Activated naive CD4-positive, alpha-beta T cell treated with anti-CD3 and anti-CD28 coated beads, Interleukin-2, amount 50 U/mL, for 24 hours (primary cell): ENCODE measurements around the gene TMEM236.

ENCODE experiments used
- H3K27ac Mint-ChIP-seq: one replicate; pipeline ENCODE4 v1.8.0; 2021; ENCODE audit warnings: mild to moderate bottlenecking, mixed read lengths
- H3K27me3 Mint-ChIP-seq: one replicate; pipeline ENCODE4 v1.8.0; 2021; ENCODE audit warnings: mixed read lengths
- H3K36me3 Mint-ChIP-seq: one replicate; pipeline ENCODE4 v1.8.0; 2021; ENCODE audit warnings: mixed read lengths
- H3K4me1 Mint-ChIP-seq: one replicate; pipeline ENCODE4 v1.8.0; 2021; ENCODE audit warnings: mixed read lengths
- H3K4me3 Mint-ChIP-seq: one replicate; pipeline ENCODE4 v1.8.0; 2021; ENCODE audit warnings: mild to moderate bottlenecking, mixed read lengths
- H3K9me3 Mint-ChIP-seq: one replicate; pipeline ENCODE4 v1.8.0; 2021; ENCODE audit warnings: mixed read lengths

Gene TMEM236

DNA sequence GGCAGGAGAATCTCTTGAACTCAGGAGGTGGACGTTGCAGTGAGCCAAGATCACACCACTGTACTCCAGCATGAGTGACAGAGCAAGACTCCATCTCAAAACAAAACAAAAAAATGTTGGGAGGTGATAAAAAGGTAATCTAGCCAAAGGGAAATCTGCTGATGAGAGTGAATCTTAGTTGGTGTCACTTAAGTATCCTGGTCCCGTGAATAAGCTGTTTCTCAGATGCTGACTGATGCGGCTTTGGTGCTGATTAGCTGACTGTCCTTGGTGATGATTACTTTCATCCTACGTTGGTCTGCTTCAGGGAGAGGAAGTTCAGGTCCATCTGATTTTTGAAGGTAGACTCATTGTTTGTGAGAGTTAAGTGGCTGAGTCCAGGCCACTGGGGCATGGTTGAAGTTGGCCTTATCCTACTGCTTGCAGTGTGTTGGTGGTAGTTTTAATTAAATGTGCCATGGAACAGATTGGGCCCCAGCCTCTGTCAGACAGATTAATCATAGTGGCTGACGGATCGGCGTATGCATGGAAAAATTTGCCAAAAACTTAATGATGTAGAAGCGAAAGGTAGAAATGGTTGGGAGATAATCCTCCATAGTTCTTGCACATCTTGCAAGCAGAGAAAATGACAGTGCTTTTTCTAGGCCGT, 17.4 kb upstream of the TMEM236 start:
- no peaks in the 10 kb centered on the region for H3K4me1 Mint-ChIP-seq
- H3K9me3 Mint-ChIP-seq = no peaks in the 10 kb centered on the region
- H3K27ac Mint-ChIP-seq = no peak overlapping the region
- no peaks in the 10 kb centered on the region for H3K27me3 Mint-ChIP-seq
- H3K4me3 Mint-ChIP-seq = no peak overlapping the region
- H3K36me3 Mint-ChIP-seq = no peaks in the 10 kb centered on the region

DNA sequence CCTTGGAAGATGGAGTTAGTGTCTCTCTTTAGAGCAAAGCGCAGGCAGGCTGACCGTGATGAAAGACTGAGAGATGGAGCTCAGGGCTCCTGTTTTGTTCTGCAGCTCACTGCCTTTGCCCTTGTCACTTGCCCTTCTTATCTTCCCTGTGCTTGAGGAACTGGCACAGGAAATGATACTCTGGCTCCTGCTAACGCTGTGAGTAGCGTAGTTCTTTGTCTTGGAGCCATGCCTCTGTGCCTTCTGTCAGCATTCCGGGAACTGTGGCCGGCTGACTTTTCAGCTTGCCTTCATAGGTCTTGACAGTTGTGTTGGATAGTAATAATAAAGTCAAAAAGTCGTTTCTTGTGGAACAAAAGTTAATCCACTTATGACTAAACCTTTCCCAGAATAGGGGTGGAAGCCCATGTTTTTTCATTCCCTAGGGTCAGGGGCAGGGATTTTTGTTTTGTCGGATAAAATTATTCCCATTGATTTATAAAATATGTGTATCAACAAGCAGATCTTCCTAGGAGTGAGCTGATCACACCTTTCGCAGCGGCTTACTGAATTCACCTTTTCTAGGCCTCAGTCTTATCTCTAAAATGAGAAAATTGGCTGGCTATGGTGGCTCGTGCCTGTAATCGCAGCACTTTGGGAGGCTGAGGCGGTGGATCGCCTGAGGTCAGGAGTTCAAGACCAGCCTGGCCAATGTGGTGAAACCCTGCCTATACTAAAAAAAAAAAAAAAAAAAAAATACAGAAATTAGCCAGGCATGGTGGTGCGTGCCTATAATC, 16.6 kb upstream of the TMEM236 start:
- Mint-ChIP-seq H3K4me3 (no peak overlapping the region), H3K9me3 (no peaks in the 10 kb centered on the region), H3K27me3 (no peaks in the 10 kb centered on the region), H3K4me1 (no peaks in the 10 kb centered on the region), H3K27ac (no peak overlapping the region), H3K36me3 (no peaks in the 10 kb centered on the region)

DNA sequence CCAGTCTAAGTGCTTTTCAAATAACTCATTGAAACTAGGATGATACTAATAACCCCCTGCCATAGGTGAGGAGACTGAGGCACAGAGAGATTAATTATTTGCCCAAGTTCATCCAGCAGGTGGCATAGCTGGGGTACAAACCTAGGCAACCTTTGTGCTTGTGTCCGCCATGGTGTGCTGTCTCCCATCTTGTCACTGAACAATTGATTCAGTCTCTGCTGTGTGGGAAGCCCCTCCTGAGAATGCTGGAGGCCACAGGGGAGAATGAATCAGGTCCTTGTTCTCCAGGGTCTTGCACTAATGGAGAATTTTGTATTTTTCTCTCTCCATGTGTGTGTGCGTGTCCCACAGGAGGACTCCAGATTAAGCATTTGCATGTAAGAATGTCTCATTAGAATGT, 15.8 kb upstream of the TMEM236 start:
- H3K4me1 Mint-ChIP-seq = no peaks in the 10 kb centered on the region
- H3K27ac Mint-ChIP-seq = no peak overlapping the region
- H3K36me3 Mint-ChIP-seq = no peaks in the 10 kb centered on the region
- no peaks in the 10 kb centered on the region for H3K27me3 Mint-ChIP-seq
- H3K4me3 Mint-ChIP-seq = no peak overlapping the region
- no peaks in the 10 kb centered on the region for H3K9me3 Mint-ChIP-seq

DNA sequence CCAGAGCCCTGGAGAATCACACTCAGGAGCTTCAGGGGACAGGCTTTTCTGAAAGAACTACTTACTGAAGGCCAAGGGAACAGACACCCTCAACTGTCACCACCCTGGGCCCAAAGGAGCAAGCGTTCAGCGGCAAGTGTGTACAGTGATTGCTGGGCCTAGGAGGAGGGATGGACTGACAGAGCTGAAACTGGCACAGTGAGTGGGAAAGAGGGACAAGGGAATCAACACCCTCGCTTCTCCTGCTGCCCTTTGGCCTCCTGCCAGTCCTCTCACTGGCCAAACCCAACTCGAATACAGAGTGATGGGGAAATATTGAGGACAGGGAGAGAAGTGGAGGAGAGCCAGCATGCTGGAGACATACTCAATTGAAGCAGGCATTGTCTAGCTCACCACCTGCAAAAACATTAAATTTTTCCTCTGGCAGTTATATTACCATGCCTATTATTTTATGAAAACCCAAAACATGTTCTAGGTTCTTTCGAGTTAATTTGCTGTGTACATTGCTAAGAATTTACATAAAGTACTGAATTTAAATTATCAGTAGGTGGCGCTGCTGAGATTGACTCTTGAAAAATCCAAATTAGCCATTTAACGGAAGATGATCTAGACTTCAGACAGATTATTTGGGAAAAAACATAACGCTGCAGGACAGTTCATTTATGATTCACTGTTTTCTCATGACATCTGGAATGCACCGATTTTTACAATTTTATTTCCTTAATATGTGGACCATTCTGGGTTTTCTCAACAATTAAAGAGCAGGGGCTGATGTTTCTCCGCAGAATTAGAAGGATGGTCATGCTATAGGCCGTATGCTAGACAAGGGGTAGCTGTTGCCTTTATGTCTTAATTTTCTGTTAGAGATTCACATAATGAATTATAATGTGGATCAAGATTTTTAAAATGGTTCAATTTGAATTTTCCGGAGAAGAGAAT, 14.7 kb upstream of the TMEM236 start:
- Mint-ChIP-seq H3K27ac (no peak overlapping the region), H3K4me1 (no peaks in the 10 kb centered on the region), H3K36me3 (no peaks in the 10 kb centered on the region), H3K9me3 (no peaks in the 10 kb centered on the region), H3K4me3 (no peak overlapping the region), H3K27me3 (no peaks in the 10 kb centered on the region)

DNA sequence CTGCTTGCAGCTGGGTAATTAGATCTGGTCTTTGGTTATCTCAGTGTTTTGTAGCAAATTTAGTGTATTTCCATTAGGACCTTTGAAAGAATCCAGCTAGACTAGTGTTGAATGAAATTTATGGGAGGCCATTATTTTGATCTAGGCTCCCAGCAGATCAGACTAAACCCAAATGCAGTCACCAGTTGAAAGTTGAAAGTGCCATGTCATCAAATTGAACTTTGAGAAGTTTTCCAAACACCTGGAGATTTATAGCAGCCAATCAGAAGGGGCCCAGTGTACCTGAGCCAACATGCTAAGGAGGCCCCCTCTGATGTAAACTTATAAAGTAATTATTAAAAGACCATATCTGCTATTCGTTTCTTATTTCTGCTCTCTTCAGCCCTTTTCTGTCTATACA, 11.3 kb upstream of the TMEM236 start:
- H3K9me3 Mint-ChIP-seq = no peaks in the 10 kb centered on the region
- no peaks in the 10 kb centered on the region for H3K27me3 Mint-ChIP-seq
- no peak overlapping the region for H3K4me3 Mint-ChIP-seq
- H3K4me1 Mint-ChIP-seq = peaks cover 10% of the 10 kb centered on the region
- H3K27ac Mint-ChIP-seq = no peak overlapping the region
- no peaks in the 10 kb centered on the region for H3K36me3 Mint-ChIP-seq

DNA sequence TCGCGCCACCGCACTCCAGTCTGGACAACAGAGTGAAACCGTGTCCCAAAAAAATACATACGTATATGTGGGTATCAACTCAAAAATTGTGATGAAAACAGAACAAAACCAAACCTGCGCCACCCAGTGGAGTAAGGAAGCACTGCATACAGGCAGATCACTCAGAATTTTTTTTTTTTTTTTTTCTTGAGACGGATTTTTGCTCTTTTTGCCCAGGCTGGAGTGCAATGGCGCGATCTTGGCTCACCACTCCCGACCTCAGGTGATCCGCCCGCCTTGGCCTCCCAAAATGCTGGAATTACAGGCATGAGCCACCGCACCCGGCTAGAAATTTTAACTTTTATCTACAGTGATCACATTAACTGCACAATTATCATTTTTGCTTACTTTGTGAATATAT, 9.1 kb upstream of the TMEM236 start:
- no peaks in the 10 kb centered on the region for H3K9me3 Mint-ChIP-seq
- H3K27ac Mint-ChIP-seq = no peak overlapping the region
- H3K36me3 Mint-ChIP-seq = no peaks in the 10 kb centered on the region
- H3K4me3 Mint-ChIP-seq = no peak overlapping the region
- no peaks in the 10 kb centered on the region for H3K27me3 Mint-ChIP-seq
- H3K4me1 Mint-ChIP-seq = peaks cover 10% of the 10 kb centered on the region

DNA sequence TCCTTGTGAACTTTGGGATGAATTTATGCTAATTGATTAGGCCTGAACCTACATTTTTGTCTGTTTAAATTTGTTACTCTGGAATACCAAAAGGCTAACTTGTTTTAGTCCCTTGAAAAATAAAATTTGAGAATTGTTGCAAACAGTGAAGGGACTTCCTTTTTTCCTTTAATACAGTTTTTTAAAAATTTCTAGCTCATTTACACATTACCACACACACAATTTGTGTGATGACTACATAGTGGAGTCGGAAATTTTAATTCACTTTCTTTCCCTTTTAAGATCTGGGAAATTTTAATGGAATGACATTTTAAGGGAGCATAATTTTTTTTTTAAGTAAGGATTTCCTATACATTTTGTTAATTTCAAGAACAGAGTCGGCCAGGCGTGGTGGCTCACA, 8.6 kb upstream of the TMEM236 start:
- no peaks in the 10 kb centered on the region for H3K9me3 Mint-ChIP-seq
- no peak overlapping the region for H3K4me3 Mint-ChIP-seq
- no peak overlapping the region for H3K27ac Mint-ChIP-seq

DNA sequence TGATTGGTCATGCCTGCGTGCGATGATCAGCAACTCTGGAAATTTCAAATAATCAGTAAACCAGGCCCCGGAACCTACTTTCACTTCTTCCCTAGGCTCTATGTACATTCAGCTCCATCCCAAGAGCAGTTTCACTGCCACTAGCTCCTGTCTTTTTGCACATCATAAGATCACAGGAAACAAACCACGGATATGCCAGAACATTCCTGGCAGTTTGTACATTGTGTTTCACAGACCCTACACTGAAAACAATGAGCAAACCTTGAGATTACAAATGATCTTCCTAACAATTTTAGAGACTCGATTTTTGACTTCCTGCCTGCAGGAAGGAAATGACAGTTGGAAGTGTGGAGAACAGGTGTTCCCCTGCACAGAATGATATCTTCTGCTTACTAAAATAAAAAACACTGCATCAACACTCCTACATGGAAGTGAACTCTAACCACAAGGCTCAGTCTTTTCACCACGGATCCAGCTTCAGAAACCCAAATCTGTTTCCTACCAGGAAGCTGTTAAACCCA, 7.6 kb upstream of the TMEM236 start:
- H3K27ac Mint-ChIP-seq = no peak overlapping the region
- no peaks in the 10 kb centered on the region for H3K9me3 Mint-ChIP-seq
- peaks cover 10% of the 10 kb centered on the region for H3K4me1 Mint-ChIP-seq
- H3K27me3 Mint-ChIP-seq = no peaks in the 10 kb centered on the region
- H3K4me3 Mint-ChIP-seq = no peak overlapping the region
- no peaks in the 10 kb centered on the region for H3K36me3 Mint-ChIP-seq

More for the DNA sequence above, 8.6 kb upstream of the TMEM236 start:
- H3K4me1 Mint-ChIP-seq = peaks cover 10% of the 10 kb centered on the region
- H3K36me3 Mint-ChIP-seq = no peaks in the 10 kb centered on the region
- H3K27me3 Mint-ChIP-seq = no peaks in the 10 kb centered on the region

DNA sequence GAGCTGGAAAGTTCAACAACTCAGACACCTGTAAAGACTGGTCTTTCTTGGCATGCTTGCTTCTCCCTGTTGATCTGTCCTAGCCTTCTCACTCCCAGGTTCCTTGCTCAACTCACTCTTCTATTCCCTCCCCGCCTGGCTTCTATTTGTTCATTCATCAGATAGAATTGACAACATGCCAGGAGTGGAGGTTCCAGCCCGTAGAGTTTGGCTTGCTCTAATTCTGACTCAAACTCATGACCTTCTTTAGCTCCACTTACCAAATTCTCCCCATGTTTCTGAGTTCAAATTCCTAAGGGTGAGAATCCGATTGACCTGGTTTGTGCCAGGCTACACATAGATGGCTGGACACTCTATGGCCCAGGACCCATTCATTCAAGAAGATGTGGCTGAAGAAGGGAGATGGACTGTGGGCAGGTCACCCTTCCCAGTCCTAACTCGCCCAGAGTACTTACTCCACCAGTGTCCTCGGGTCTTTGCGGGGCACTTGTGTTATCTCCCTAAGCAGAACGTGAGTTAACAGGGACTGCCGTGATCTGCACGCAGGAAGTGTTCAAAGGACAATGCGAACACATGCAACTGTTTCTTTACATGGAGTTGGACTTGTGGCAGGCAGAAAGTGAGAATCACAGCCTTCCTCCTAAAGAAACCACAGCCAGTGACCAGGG, 4.0 kb upstream of the TMEM236 start:
- no peaks in the 10 kb centered on the region for H3K36me3 Mint-ChIP-seq

DNA sequence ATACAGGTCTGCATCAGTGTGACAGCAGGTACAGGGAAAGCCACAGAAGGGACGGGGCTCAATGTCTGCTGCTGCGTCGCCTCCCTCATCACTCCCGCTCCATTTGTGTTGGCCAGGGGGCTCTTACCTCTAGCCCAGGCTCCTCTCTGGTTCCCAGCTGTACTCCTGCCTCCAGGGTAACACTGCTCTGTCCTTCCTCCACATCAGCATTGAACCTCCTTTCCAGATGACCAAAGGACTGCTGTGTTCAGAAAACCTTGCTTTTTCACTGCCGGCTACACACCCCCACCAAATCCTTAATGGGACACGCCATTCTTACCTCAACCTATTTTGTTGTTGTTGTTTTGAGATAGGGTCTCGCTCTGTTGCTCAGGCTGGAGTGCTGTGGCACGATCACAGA, 2.1 kb upstream of the TMEM236 start:
- no peak overlapping the region for H3K4me3 Mint-ChIP-seq

More for the DNA sequence above, 4.0 kb upstream of the TMEM236 start:
- no peak overlapping the region for H3K27ac Mint-ChIP-seq
- H3K4me1 Mint-ChIP-seq = peaks cover 6% of the 10 kb centered on the region
- H3K9me3 Mint-ChIP-seq = no peaks in the 10 kb centered on the region
- H3K27me3 Mint-ChIP-seq = no peaks in the 10 kb centered on the region
- H3K4me3 Mint-ChIP-seq = no peak overlapping the region

DNA sequence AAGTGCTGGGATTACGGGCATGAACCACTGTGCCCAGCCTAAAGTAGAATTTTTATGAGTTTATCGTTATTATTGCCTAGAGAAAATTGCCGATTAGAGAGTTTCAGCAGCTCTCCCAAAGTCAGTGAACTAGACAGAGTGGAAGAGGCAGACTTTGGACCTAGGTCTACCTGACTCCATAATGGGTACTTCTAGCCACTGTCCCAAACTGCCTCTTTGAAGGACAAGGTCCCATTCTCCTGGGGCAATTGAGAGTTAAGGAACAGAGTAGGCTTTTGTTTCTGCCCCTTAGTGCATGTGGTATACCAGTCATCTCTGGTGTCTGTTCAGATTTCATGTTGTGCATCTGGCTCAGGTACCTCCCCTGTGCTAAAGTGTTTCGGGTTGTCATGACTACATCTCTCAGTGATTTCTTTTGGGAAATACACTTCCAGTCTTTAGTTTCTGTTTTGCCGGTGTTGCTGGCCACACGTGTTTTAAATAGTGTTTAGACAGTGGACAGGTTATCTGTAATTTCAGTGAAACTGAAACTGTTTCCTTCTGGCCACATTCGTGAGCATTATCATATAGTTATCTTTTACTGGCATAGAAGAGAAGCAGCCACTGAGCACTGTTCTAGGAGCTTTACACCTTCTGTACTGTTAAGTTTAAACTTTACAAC, 4.7 kb downstream of the TMEM236 start:
- no peaks in the 10 kb centered on the region for H3K27me3 Mint-ChIP-seq
- no peaks in the 10 kb centered on the region for H3K9me3 Mint-ChIP-seq
- no peaks in the 10 kb centered on the region for H3K4me1 Mint-ChIP-seq
- no peaks in the 10 kb centered on the region for H3K36me3 Mint-ChIP-seq
- H3K27ac Mint-ChIP-seq = no peak overlapping the region
- H3K4me3 Mint-ChIP-seq = no peak overlapping the region

More for the DNA sequence above, 2.1 kb upstream of the TMEM236 start:
- H3K36me3 Mint-ChIP-seq = no peaks in the 10 kb centered on the region
- no peaks in the 10 kb centered on the region for H3K9me3 Mint-ChIP-seq
- H3K4me1 Mint-ChIP-seq = no peaks in the 10 kb centered on the region
- no peaks in the 10 kb centered on the region for H3K27me3 Mint-ChIP-seq
- no peak overlapping the region for H3K27ac Mint-ChIP-seq

DNA sequence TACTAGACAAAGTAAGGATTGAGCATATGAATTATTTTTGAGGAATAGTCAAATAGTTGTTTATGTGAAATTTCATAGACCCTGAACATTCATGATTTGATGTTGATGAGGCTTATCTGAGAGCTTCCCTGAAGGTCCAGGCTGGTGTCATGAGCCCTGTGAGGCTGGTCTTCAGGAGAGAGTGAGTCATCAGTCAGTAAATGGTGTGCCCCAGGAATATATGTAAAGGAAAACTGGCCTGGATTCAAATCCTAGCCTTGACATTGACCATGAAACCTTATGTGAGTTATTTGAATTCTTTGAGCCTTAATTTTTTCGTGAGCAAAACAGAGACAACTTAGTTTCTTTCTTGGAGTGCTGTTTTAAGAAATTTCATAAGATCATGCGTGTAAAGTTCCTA, 6.2 kb downstream of the TMEM236 start:
- Mint-ChIP-seq H3K4me1 (no peaks in the 10 kb centered on the region), H3K9me3 (no peaks in the 10 kb centered on the region), H3K36me3 (no peaks in the 10 kb centered on the region), H3K4me3 (no peak overlapping the region), H3K27ac (no peak overlapping the region), H3K27me3 (no peaks in the 10 kb centered on the region)

DNA sequence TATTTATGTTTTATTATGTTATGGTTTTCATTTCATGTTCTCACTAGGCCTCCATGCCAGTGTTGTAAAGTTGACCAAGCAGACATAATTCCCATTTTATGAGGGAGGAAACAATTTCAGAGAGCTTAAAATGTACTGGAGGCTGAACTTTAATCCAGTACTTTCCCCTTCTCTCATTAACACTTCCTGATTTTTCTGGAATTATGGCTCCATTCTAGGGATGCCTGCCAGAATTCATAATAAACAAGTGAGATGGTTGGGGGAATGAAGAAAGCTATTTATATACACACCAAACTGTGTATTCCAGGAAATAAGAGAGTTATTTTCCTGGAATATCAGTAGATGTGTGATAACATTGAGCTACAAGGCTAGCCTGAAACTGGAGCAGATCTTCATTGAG, 6.9 kb downstream of the TMEM236 start:
- Mint-ChIP-seq H3K4me3 (no peak overlapping the region), H3K4me1 (no peaks in the 10 kb centered on the region), H3K9me3 (no peaks in the 10 kb centered on the region), H3K36me3 (no peaks in the 10 kb centered on the region), H3K27ac (no peak overlapping the region), H3K27me3 (no peaks in the 10 kb centered on the region)

DNA sequence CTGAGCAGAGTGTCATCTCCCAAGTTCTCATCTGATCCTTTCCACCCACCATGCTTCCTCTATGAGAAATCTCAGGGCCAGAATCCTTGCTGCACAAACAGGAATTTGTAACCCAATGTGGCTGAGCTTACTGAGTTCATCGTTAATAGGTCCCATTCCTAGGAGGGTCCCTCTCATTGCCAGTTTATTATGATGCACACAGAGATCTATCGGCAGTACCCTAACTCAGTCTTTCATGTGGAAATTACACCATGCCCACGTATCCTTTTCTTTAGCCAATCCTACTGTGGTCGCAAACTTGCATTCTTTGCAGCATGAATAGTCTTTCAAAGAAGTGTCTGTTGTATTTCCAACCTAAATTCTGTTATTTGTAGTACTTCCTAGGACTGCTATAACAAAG, 12.1 kb downstream of the TMEM236 start:
- H3K4me3 Mint-ChIP-seq = no peak overlapping the region
- H3K27ac Mint-ChIP-seq = no peak overlapping the region
- no peaks in the 10 kb centered on the region for H3K36me3 Mint-ChIP-seq
- no peaks in the 10 kb centered on the region for H3K4me1 Mint-ChIP-seq
- H3K27me3 Mint-ChIP-seq = peaks cover 7% of the 10 kb centered on the region
- H3K9me3 Mint-ChIP-seq = no peaks in the 10 kb centered on the region

DNA sequence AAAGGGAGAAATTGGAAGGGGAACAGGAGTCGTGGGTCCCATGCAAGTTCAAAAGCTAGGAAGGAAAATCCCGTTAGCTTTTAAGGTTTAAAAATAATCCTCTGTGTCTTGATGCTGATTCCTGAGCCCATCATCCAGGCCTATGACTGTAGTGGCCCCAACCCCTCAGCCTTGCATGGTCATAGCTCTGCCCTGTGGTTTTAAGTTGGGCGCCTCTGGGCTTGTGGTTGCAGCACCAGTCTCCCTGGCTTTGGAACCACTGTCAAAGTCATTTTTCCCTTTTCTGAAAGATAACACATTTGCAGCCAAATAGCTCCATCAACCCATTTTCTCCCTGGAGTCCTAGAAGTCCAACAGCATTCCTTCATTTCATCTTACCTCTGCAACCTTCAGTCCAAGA, 13.6 kb downstream of the TMEM236 start:
- H3K27ac Mint-ChIP-seq = no peak overlapping the region
- H3K4me3 Mint-ChIP-seq = no peak overlapping the region
- H3K27me3 Mint-ChIP-seq = peaks cover 8% of the 10 kb centered on the region
- H3K9me3 Mint-ChIP-seq = no peaks in the 10 kb centered on the region
- no peaks in the 10 kb centered on the region for H3K4me1 Mint-ChIP-seq
- H3K36me3 Mint-ChIP-seq = no peaks in the 10 kb centered on the region
